Measurements from ENCODE around the gene ZNF546.

DNA sequence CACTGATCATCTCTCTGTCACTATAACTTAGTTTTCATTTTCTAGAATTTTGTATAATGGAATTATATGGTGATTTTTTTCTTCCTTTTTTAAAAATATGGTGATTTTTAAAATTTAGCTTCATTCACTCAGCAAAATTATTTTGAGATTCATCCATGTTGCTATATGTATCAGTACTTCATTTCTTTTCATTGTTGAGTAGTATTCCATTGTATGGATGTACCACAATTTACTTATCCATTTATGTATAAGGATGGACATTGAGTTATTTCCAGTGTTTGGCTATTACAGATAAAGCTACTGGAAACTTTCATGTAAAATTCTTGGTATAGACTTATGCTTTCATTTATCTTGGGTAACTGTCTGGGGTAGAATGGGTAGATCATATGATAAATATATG lies 12.8 kb downstream of the ZNF546 start:
- TF ChIP-seq, protein P1, sequence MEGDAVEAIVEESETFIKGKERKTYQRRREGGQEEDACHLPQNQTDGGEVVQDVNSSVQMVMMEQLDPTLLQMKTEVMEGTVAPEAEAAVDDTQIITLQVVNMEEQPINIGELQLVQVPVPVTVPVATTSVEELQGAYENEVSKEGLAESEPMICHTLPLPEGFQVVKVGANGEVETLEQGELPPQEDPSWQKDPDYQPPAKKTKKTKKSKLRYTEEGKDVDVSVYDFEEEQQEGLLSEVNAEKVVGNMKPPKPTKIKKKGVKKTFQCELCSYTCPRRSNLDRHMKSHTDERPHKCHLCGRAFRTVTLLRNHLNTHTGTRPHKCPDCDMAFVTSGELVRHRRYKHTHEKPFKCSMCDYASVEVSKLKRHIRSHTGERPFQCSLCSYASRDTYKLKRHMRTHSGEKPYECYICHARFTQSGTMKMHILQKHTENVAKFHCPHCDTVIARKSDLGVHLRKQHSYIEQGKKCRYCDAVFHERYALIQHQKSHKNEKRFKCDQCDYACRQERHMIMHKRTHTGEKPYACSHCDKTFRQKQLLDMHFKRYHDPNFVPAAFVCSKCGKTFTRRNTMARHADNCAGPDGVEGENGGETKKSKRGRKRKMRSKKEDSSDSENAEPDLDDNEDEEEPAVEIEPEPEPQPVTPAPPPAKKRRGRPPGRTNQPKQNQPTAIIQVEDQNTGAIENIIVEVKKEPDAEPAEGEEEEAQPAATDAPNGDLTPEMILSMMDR (IDR thresholded peaks at IDR 0.05) = no peak
- no peak for TF ChIP-seq POLR2AphosphoS5 (IDR thresholded peaks at IDR 0.05)

Measured in stomach (tissue), 4 donors.